ENCODE data around the gene ORC1.
"Not testable (repeated sequence)": the region's sequence is repeated elsewhere in the genome, so short reads cannot be mapped to it uniquely, and the experiment has no call there.

The ORC1 gene

DNA sequence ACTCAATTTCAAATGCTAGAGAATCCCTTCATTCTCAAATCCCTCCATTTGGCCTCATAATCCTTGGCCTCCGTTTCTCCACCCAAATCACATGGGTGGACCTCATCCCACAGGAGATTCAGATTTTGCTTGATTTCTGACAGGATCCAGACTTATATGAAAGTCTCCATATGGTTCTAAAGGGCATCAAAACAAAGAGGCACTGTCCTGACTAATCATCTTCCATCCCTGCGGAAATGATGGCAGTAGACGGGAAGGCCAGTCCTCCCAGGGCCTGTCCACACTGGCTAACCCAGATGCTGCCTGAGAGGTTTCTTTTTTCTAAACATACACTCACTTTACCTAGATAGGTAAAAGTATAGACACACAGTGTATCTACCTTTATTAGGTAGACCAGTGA lies 18.8 kb downstream of the ORC1 start:
- DNase-seq (ENCODE audit: low read depth) = no peak

DNA sequence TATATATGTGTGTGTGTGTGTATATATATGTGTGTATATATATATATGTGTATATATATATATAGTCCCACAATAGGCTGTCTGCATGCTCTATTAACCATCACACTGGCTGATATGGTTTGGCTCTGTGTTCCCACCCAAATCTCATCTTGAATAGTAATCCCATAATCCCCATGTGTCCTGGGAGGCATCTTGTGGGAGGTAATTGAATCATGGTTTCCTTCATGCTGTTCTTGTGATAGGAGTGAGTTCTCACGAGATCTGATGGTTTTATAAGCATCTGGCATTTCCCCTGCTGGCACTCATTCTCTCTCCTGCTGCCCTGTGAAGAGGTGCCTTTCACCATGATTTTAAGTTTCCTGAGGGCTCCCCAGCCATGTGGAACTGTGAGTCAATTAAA lies 34.4 kb downstream of the ORC1 start:
- not testable (repeated sequence) for DNase-seq (ENCODE audit: low read depth)

DNA sequence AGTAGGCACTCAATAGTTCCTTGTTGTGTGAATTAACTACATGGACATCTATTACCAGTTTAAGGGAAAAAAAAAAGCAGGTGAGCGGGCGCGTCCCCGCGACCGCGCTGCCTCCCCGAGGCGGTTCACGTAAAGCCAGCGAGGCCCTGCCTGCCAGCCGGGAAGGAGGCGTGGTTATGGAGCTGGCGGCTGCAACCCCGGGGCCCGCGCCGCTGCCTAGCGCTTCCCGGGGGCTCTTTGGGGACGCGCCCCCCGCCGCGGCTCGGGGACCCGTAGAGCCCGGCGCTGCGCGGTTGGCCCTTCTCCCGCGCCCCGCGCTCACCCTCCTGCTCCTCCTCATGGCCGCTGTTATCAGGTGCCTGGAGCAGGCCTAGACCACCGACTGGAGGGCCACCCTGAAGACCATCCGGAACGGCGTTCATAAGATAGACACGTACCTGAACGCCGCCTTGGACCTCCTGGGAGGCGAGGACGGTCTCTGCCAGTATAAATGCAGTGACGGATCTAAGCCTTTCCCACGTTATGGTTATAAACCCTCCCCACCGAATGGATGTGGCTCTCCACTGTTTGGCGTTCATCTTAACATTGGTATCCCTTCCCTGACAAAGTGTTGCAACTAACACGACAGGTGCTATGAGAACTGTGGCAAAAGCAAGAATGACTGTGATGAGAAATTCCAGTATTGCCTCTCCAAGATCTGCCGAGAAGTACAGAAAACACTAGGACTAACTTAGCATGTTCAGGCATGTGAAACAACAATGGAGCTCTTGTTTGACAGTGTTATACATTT lies 35.6 kb downstream of the ORC1 start:
- DNase-seq (ENCODE audit: low read depth) = no peak

DNA sequence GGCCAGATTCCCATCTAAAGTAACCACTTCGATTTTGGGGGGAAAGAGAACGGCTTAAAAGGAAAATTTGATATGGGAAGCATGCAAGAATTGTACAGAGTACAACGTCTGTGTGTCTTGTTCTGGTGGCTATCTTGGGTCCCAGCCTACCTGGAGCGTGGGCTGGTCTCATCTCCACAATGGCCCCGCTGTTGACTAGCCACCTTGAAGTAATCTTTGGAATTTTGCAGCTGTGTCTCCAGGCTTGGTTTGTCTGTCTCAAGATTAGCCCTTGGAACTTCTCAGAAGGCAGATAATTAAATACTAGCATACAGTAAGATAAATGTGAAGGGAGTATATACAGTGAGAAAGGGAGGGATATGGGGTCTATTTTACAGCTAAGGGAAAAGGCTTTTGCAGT lies 37.0 kb downstream of the ORC1 start:
- no peak for DNase-seq (ENCODE audit: low read depth)

DNA sequence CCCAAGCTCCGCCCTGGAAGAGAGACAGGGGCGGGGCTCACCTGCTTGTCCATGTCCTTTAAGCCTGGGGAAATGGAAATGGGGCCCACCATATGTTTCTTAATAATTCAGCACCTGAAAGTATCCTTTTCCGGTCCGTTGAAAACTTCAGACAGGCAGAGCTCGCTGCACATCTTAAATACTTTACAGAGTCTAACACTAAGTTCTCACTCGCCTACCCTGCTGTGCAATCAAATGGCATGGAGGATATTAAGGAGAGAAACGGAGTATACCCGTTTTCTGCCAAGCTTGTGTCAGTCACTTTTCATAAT lies 37.8 kb downstream of the ORC1 start:
- no peak for DNase-seq (ENCODE audit: low read depth)

DNA sequence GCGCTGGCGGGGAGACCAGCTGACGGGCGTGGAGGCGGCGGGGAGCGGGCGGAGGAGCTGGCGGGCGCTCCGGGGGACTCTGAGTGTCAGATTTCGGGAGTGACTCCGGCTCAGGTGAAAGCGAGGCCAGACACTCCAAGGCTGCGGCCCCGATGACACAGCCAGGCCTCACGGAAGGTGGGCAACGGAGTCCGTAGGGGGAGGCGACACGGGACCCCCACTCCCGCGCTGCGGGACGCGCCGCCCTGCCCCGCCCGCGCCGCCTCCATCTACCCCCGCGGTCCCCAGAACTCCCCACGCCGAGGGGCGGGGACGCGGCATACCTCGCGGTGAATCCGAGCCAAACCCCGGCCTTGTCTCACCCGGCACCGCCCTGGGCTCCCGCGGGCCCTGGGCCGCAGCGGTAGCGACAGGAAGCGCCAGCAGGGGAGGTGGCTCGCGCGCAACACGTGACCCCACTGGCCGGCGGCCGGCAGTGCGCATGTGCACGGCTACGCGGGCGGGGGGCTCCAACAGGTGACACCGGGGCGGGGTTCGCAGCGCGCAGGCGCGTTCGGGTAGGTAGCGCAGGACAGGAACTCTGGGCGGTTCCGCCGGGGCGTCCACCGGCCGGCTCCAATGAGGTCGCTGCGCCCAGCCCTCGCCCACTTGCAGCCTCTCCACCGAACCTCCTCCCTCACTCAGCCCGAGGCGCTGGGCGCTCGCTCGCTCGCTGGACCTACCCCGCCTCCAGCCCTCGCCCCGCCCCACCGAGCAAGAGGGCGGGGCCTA lies 38.3 kb downstream of the ORC1 start, which contains the start of gene CC2D1B:
Gene CC2D1B (minus strand): TSS at position 460 of the 771 bp plus-strand sequence. CDS start 1,585 bp downstream, outside the sequence.
- peak; percentile 76 for DNase-seq (ENCODE audit: low read depth)

DNA sequence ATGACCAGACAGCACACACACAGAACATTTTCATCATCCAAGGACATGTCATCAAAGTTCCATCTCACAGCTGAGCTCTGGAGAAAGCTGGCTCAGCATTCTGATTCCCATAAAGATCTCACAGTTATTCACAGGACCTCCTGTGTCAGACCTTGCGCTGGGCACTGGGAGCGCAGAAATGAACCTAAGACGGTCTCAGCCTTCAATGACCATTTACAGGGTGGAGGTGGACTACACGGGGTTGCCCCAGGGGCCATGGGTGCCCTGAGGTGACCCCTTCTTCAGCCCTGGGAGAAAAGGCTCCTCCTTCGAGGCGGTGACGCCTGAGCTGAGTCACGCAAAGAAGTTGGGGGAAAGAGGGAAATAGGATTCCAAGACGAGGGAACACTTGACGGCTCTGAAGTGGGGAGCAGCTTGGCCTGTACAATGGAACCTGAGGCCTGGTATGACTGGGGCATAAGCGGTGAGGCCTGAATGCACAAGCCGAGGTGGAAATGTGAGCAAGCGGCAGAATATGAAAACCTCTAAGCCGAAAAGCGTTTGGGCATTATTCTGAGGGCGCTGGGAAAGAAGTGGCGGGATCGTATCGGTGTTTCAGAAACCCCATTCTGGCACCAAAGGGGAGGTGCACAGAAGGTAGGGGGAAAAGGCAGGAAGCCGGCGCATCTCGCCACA lies 39.0 kb downstream of the ORC1 start:
- peak; percentile 45 for DNase-seq (ENCODE audit: low read depth)

DNA sequence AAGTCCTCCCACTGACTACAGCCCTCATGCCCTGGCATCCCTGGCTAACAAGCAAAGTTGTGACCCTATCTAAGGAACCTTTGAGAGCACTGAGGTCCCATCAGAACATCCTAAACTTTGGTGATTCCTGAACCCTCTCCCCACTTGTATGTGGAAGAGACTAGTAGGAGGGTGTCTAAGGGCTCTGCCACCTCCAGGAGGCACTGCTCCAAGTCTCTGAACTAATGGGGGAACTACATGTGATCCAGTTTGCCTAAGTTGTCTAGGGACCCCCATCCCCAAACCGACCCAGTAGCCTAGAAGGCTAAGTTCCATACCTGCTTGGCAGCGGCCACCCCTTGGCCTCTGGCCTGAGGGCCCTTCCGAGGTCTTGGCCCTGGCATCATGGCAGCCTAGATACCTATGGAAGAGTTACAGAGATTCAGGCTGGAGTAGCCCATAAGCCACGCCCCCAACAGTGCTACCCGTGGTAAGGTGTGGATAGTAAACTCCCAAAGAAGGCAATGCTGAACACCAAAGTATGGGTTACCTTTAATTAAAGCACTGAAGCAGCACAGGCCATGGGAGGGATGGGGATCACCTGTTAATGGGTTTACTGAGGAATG lies 39.9 kb downstream of the ORC1 start:
- DNase-seq (ENCODE audit: low read depth) = no peak

DNA sequence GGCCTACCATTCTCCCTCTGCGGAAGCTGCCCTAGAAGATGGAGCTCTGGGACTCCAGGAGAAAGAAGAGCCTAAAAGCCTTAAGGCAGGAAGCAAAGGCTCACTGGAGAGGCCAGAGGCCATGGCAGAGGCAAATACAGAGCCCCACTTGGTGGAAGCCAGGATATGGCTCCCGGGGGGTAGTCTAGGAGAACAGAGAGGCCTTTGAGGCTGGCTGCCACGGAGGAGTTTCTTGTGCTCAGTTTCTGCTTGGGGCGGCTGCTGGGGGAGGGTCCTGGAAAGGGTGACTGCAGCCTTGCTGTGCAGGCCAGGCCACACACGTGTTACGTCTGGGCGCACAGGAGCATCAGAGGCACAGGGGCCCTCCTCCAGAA lies 43.6 kb downstream of the ORC1 start:
- no peak for DNase-seq (ENCODE audit: low read depth)

DNA sequence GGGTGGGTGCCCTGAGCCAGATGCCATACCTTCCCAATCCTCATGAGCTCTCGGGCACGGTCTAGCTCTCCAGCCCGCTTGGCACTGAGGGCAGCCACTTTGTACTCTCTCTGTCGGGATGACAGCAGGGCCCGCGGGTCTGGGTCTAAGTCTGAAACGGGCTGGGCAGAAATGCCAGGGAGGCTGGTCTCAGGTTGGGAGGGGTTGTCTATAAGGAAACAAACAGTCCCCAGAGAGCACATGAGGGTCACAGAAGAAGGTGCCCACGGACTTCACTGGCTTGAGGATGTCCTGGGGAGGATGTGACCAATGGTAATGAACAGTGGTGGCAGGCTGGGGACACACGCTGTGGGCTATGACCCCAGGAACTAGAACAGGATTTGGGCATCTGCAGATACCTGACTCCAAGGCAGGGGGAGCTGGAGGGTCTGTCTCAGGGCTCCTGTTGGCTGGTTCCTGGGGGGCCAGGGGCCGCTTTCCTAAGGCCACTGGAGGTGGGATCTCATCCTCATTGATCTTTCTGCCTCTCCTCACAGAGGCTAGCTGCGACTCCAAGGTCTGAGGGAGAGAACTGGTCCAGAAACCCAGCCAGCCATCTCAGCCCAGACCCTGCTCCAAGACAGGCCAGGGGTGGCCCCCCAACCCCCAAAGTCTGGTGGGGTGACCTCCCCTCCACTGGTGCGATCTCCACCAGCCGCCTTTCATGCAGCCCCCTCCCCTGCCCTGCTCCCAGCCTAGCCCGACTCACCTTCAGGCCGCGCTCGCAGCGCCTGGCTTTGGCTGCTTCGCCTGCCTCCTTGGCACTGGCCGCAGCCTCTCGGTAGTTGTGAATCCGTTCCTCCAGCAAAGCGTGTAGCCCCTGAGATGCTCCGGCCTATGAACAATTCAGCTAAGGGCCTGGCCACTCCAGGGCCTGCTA lies 44.3 kb downstream of the ORC1 start:
- DNase-seq (ENCODE audit: low read depth) = no peak

DNA sequence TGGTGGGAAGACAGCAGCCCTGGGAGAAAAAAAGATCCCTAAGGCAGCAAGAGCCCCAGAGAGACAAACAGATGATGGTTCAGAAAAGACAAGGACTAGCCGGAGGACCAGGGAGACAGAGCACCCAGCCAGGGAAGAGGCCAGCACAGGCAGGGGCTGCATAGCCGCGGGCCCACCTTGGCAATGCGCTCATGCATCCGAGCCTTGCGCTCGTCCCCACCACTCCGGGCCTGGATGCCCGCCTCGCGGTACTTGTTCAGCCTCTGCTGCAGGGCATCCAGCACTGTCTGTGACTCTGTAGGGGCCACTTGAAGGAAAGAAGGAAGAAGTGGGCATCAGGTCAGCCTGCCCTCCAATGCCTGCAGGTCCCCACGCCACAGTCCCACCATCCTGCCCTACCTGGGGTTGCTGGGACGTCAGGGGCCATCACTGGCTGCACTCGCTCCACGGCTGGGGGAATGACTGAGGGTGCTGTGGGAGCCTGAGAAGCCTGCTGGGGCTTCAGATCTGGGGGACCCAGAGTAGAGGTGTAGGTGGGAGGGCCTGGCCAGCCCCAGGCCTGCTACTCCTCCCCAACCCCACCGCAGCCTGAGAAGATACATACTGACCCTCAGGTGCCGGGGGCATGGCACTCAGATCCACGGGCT lies 45.2 kb downstream of the ORC1 start:
- no peak for DNase-seq (ENCODE audit: low read depth)

DNA sequence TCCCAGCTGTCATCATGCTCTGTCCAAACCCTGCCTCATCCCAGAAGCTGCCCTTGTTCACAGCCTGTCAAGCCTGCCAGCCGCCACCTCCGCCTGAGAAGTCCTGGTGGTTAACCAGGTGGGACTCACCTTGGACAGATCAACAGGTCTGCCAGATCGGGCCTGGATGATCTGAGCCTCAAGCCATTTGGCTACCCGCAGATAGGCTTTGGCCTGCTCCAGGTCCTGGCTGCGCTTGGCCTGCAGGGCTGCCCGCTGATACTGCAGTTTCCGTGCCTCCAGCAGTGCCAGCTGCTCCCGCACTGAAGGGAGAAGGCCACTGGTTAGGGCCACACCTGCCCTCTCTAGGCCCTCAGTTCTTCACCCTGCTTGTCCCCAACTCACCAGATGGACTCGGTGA lies 46.8 kb downstream of the ORC1 start:
- DNase-seq (ENCODE audit: low read depth) = no peak

DNA sequence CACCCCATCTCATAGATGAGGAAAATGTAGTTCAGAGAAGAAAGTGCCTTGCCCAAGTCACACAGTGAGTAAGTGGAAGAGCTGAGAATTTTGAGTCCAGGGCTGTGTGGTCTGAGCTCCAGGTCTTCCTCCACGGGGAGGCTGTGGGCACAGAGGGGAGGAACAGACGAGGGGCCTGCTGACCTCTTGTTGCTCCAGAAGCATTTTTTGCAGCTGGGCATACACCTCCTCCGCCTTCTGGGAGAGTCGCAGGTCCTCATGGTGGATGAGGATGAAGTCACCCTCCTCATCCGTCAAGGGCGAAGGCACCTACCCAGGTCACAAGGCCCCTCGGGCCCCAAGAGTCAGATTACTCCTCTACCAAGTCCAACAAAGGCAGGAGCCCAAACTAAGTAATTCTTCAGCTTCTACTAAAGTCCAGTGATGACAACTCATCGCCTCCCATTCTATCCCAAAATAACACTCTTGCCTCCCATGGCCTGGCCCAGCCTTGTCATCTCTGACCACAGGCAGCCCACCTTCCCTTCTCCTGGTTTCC lies 47.3 kb downstream of the ORC1 start:
- DNase-seq (ENCODE audit: low read depth) = no peak

DNA sequence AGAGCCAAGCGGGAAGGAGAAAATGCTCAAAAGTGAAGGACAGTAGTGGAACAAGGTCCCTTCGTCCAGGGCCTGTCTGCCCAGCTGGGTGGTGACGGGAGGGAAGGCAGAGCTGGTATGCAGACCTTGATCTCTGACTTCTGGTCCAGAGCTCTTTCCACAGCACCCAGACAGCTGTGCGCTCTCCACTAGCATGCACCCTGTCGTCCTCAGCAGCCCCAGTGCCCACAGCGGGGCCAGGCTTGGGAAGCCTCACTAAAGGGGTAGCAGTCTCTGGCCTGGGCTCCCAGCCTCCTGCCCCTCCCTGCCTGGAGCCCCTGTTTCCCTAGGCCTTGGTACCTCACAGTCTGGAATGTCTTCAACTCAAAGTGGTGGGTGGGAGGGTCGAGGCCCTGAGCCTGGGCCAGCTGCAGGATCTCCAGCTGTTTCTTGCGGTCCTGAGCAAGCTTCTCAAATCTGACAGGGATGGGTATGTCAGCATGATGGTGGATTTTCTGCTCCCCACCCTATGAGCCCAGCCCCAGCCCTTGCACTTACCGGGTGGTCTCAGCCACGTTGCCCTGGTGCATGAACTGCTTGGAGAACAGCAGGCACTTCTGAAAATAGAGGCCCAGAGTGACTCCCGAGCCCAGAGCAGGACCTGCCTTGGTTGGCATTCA lies 48.2 kb downstream of the ORC1 start:
- no peak for DNase-seq (ENCODE audit: low read depth)

DNA sequence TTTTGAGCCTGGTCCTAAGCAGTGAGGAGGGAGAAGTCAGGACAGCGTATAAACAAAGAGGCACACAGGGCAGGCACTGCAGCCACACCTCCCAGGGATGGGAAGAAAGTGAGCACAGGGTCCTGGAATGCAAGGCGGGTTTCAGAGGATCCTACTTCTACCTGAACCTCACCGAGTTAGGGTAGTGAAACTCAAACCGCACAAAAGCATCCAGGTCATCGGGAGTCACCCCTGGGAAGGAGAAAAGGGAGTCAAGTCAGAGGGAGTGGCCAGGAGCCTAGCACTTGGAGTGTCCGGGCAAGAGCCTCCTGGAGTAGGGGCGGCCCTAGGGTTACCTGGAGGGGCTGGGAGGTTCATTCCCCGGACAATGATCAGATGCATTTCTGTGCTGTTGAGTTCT lies 48.8 kb downstream of the ORC1 start:
- no peak for DNase-seq (ENCODE audit: low read depth)

DNA sequence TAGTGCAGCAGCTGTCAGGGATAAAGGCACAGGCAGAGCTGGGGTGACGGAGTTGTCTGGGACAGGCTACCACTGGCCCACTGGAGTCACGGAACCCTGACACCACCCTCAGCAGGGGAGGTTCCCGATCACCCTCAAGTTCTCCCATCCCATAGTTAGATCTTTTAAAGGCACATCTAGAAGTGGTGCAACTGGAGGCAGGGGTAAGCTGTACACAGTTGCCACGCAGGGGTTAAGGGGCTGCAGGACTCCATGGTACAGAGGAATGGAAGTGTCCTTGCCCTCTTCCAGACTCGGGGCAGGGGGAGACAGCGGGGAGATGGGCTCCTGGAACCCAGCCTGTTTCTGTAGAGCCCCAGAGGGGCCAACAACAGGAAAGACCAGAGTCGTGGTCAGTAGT lies 51.5 kb downstream of the ORC1 start:
- DNase-seq (ENCODE audit: low read depth) = no peak

DNA sequence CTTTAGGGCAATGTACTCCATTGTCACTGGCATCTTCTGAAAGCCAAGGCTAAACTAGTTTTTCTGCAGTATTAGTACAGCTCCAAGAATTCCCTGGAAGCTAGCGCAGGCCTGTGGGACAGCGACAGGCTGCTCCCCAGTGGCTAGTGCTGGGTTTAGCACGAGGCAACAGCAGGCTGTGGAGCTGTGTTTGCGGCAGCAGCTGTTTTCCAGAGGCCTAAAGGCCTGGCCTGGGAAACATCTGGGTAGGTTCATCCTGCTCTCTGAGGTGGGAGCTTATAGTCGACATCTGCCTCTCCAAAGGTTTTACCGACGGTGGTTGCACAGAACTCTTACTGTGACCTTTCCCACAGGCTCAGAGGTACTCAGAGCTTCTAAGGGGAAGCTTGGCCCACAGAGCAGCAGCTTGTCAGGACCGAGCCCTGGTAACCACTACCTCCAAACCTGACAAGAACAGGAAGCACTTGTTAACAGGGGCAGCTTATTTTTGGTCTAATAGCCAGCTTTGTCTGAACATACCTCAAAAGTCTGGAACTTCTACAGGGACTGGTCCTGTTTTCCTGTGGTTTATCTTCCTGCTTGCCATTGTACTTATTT lies 55.4 kb downstream of the ORC1 start:
- no peak for DNase-seq (ENCODE audit: low read depth)

DNA sequence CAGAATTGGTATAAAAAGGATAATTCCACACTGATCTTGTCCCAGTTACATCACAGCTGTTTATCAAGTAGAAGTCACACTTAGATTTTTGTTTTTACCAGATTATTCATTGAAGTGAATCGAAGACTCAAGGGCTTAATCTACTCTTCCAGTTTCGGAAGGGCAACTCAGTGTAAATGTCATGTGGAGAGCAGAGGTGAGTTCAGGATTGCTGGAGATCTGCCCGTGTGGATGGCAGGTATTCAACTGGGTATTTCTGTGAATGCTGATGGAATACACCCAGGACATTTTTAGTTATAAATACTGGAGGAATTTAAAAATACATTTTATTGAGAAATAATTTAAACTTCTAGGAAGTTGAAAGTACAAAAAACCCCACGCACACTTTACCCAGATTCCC lies 57.6 kb downstream of the ORC1 start:
- no peak for DNase-seq (ENCODE audit: low read depth)

DNA sequence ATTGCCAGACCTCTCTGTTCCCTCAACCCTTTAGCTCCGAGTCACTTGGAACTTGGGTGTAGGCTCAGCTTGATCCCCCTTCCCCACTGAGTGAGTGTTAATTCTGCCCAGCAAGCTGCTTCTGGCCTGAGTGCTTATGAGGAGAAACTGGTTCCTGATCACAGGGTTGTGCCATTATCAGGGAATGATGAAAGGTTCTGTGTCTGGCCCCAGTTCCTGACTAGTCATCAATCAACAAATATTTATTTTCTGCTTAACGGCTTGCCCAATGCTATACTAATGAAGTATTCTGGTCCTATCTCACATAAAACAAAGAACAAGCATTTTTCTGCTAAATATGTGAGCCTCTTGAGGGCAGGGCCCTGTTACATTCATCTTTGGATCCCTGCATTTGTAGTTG lies 59.0 kb downstream of the ORC1 start:
- no peak for DNase-seq (ENCODE audit: low read depth)

DNA sequence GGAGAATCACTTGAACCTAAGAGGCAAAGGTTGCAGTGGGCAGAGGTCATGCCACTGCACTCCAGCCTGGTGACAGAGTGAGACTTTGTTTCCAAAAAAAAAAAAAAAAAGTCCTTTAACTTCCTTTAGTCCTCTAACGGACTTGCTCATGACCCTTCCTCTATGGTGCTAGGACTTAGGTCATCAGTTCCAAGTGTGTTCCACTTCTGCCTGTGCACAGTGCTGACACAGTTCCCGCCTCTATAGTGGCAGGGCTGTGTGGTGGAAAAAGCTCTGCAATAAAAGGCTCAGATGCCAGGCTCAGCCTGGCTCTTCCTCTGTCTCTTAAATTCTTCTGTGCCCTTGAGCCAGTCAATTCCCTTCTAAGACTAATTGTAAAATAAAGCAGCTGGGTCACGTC lies 60.2 kb downstream of the ORC1 start:
- DNase-seq (ENCODE audit: low read depth) = no peak

Measured in GM04503 (cell line).